HepG2 (cell line): ENCODE results near the gene RINL. TPM values are rescaled to one million over a fixed set of nuclear protein-coding genes. Genes with fewer than 3 reads are reported as not detected.

Experiments used
- BCLAF1 ChIP-seq: fragments of 450-650 bp; IDR thresholded peaks from 2 replicates; pipeline ENCODE4 v1.6.1; 2017; ENCODE audit warnings: mild to moderate bottlenecking
- DRAP1 ChIP-seq: IDR thresholded peaks from 2 replicates; pipeline ENCODE4 v1.6.1; 2016; ENCODE audit warnings: missing genetic modification reagents, missing compliant biosample characterization
- ELK4 ChIP-seq: sonication (generic); formaldehyde crosslinking; IDR thresholded peaks from 2 replicates; pipeline ENCODE4 v1.9.0; 2021; ENCODE audit warnings: missing genetic modification reagents, borderline replicate concordance
- MNT ChIP-seq: fragments of 450-650 bp; IDR thresholded peaks from 2 replicates; pipeline ENCODE4 v1.6.1; 2016
- TARDBP ChIP-seq: sonication (generic); formaldehyde crosslinking; IDR thresholded peaks from 2 replicates; pipeline ENCODE4 v1.8.0; 2022; ENCODE audit warnings: mild to moderate bottlenecking, missing genetic modification reagents
- ZNF629 ChIP-seq: sonication (generic); formaldehyde crosslinking; conservative IDR thresholded peaks from 2 replicates; pipeline ENCODE4 v1.5.0; 2020; ENCODE audit warnings: missing genetic modification reagents
- ZNF777 ChIP-seq: sonication (generic); formaldehyde crosslinking; IDR thresholded peaks from 2 replicates; pipeline ENCODE4 v1.4.0; 2020; ENCODE audit warnings: missing genetic modification reagents
- polyA plus RNA-seq, 8 experiments: library from polyadenylated mRNA; depleted of rRNA in 3 of 8; stranded (reverse) in 7 of 8; unstranded in 1 of 8; fragments of >200 nt; fragmentation: Illumina TruSeq in 4 of 8; extraction: Trizol in 4 of 8; gene quantifications; 2 replicates each; pipeline versions ENCODE4 v1.2.1 to v1.2.3, GENCODE V29; 2011 to 2016; ENCODE audit warnings: low read depth in 4 of 8, missing spikeins in 1 of 8, mixed read lengths in 1 of 8; ENCODE audit not compliant: insufficient read depth in 1 of 8
- total RNA-seq, 5 experiments: library from RNA; depleted of rRNA; stranded (reverse); fragments of >200 nt; fragmentation: Illumina TruSeq; extraction: Trizol; gene quantifications; 2 replicates each; pipeline ENCODE4 v1.2.3, GENCODE V29; 2016; ENCODE audit warnings: low read depth in 1 of 5
- TF ChIP-seq, protein P1 (sequence below): sonication (generic); formaldehyde crosslinking; IDR thresholded peaks from 2 replicates; pipeline ENCODE4 v1.8.0; 2022; ENCODE audit warnings: mild to moderate bottlenecking, missing genetic modification reagents, borderline replicate concordance
- TF ChIP-seq, protein P2 (sequence below): sonication (generic); formaldehyde crosslinking; IDR thresholded peaks from 2 replicates; pipeline ENCODE4 v1.4.0; 2020; ENCODE audit warnings: low read depth, mild to moderate bottlenecking, missing genetic modification reagents

Gene RINL
- total and polyA plus RNA-seq, 2 of the 13 experiments (the other 11 are each of a cell fraction or from before 2014, with no cell fraction given) = 11.4 to 18.0 TPM

GRCh38 chr19:38877781-38878574, at the start of gene RINL (continued):
- TF ChIP-seq ELK4 (no peak), MNT (no peak), BCLAF1 (no peak), TARDBP (CRISPR knock-in tag) (no peak), DRAP1 (no peak), ZNF777 (CRISPR knock-in tag) (no peak), ZNF629 (CRISPR knock-in tag) (no peak)
- TF ChIP-seq, protein P1, sequence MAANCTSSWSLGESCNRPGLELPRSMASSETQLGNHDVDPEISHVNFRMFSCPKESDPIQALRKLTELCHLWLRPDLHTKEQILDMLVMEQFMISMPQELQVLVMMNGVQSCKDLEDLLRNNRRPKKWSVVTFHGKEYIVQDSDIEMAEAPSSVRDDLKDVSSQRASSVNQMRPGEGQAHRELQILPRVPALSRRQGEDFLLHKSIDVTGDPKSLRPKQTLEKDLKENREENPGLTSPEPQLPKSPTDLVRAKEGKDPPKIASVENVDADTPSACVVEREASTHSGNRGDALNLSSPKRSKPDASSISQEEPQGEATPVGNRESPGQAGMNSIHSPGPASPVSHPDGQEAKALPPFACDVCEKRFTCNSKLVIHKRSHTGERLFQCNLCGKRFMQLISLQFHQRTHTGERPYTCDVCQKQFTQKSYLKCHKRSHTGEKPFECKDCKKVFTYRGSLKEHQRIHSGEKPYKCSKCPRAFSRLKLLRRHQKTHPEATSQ = no peak
- TF ChIP-seq, protein P2, sequence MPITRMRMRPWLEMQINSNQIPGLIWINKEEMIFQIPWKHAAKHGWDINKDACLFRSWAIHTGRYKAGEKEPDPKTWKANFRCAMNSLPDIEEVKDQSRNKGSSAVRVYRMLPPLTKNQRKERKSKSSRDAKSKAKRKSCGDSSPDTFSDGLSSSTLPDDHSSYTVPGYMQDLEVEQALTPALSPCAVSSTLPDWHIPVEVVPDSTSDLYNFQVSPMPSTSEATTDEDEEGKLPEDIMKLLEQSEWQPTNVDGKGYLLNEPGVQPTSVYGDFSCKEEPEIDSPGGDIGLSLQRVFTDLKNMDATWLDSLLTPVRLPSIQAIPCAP (CRISPR knock-in tag) = no peak
